H1 (cell line): ENCODE data around the gene WDFY4. TPM values are rescaled to one million over a fixed set of nuclear protein-coding genes. Genes with fewer than 3 reads are reported as not detected.

Source experiments
- CTCF ChIA-PET: fragments of 300-600 bp; sonication (Branson Sonifier 250); formaldehyde crosslinking; loops from one replicate; lab custom pipeline; 2021; ENCODE audit not compliant: partially characterized antibody; lab: Charles Lee
- POLR2A ChIA-PET: fragments of 300-600 bp; sonication (Branson Sonifier 250); formaldehyde crosslinking; loops from one replicate; lab custom pipeline; 2021; ENCODE audit warnings: inconsistent platforms; ENCODE audit not compliant: partially characterized antibody; lab: Charles Lee
- DNase-seq, 2 experiments: peaks; one replicate each; pipeline versions ENCODE4 v3.0.0 to v3.0.0-alpha.2; 2010 to 2022; ENCODE audit warnings: low spot score in 2 of 2, low read depth in 1 of 2, mixed read lengths in 1 of 2
- FAIRE-seq: peaks from 2 replicates; lab custom pipeline; 2011; peaks lifted over from hg19 to GRCh38; lab: Jason Lieb, UNC
- H2AFZ ChIP-seq: 2 replicates; pipeline ENCODE4 v1.8.1; 2012; ENCODE audit warnings: low read length, inconsistent platforms
- H2AK5ac ChIP-seq: 2 replicates; pipeline ENCODE4 v1.6.1; 2013; ENCODE audit warnings: low read depth, low read length
- H2BK120ac ChIP-seq: replicated peaks from 2 replicates; pipeline ENCODE3; 2013; ENCODE audit warnings: low read depth, low read length, inconsistent platforms
- H2BK12ac ChIP-seq: 2 replicates; pipeline ENCODE4 v1.6.1; 2013; ENCODE audit warnings: low read depth, low read length
- H2BK15ac ChIP-seq: 2 replicates; pipeline ENCODE4 v1.6.1; 2013; ENCODE audit warnings: low read length
- H2BK20ac ChIP-seq: 2 replicates; pipeline ENCODE4 v1.6.1; 2013; ENCODE audit warnings: low read length
- H2BK5ac ChIP-seq: 2 replicates; pipeline ENCODE4 v1.6.1; 2013; ENCODE audit warnings: low read depth, low read length
- H3K14ac ChIP-seq: 2 replicates; pipeline ENCODE4 v1.6.1; 2013; ENCODE audit warnings: inconsistent platforms; ENCODE audit not compliant: insufficient read length
- H3K18ac ChIP-seq: 2 replicates; pipeline ENCODE4 v1.6.1; 2013; ENCODE audit warnings: low read length; ENCODE audit errors: extremely low read depth
- H3K23ac ChIP-seq: 2 replicates; pipeline ENCODE4 v1.6.1; 2013; ENCODE audit warnings: inconsistent platforms; ENCODE audit not compliant: insufficient read length
- H3K23me2 ChIP-seq: 2 replicates; pipeline ENCODE4 v1.6.1; 2013; ENCODE audit warnings: low read depth, low read length
- H3K27ac ChIP-seq: 2 replicates; pipeline ENCODE4 v1.6.1; 2011; ENCODE audit warnings: low read depth, low read length, inconsistent platforms
- H3K27me3 ChIP-seq, 4 experiments: replicated peaks in 1 of 4; 1 replicate in 1 of 4; 2 replicates in 3 of 4; pipeline versions ENCODE4 v1.6.1 to v1.8.1; 2011 to 2013; ENCODE audit warnings: low read length in 3 of 4, mild to moderate bottlenecking in 3 of 4, inconsistent platforms in 2 of 4, mixed read lengths in 2 of 4, moderate library complexity in 1 of 4; ENCODE audit not compliant: control insufficient read depth in 3 of 4, insufficient read depth in 3 of 4; ENCODE audit errors: extremely low read depth in 1 of 4
- H3K36me3 ChIP-seq, 4 experiments: 2 replicates each; pipeline versions ENCODE4 v1.6.1 to v1.8.1; 2011 to 2013; ENCODE audit warnings: mild to moderate bottlenecking in 4 of 4, low read length in 3 of 4, moderate library complexity in 2 of 4, control low read depth in 1 of 4, inconsistent platforms in 1 of 4; ENCODE audit not compliant: insufficient read depth in 4 of 4, control insufficient read depth in 2 of 4
- H3K4ac ChIP-seq: replicated peaks from 2 replicates; pipeline ENCODE3; 2013; ENCODE audit warnings: low read length, low read depth, mixed read lengths, inconsistent platforms; ENCODE audit not compliant: insufficient read length
- H3K4me1 ChIP-seq, 4 experiments: replicated peaks in 1 of 4; 1 replicate in 1 of 4; 2 replicates in 3 of 4; pipeline versions ENCODE4 v1.6.1 to v1.8.1; 2011 to 2013; ENCODE audit warnings: low read length in 3 of 4, inconsistent platforms in 2 of 4, mixed read lengths in 1 of 4; ENCODE audit not compliant: insufficient read depth in 4 of 4, control insufficient read depth in 3 of 4
- H3K4me2 ChIP-seq, 2 experiments: 2 replicates each; pipeline versions ENCODE4 v1.6.1 to v1.8.1; 2011 to 2013; ENCODE audit warnings: low read depth in 2 of 2, low read length in 2 of 2, control low read depth in 1 of 2, inconsistent platforms in 1 of 2, mild to moderate bottlenecking in 1 of 2; ENCODE audit not compliant: insufficient read depth in 1 of 2
- H3K4me3 ChIP-seq, 4 experiments: fragments of 200-600, 300-600 bp in 1 of 4; sonication (generic), shearing (Covaris generic), sonication (Bioruptor Twin) in 1 of 4; 2 replicates each; pipeline versions ENCODE4 v1.5.1 to v1.8.1; 2011 to 2016; ENCODE audit warnings: low read length in 4 of 4, low read depth in 3 of 4, control low read depth in 2 of 4, inconsistent platforms in 2 of 4, mild to moderate bottlenecking in 2 of 4, mixed read lengths in 1 of 4, moderate library complexity in 1 of 4; ENCODE audit not compliant: insufficient read depth in 2 of 4; ENCODE audit errors: extremely low read depth in 1 of 4
- H3K56ac ChIP-seq: replicated peaks from 2 replicates; pipeline ENCODE3; 2013; ENCODE audit warnings: low read depth, mild to moderate bottlenecking, mixed read lengths, low read length, inconsistent platforms; ENCODE audit not compliant: insufficient read length
- H3K79me1 ChIP-seq: 2 replicates; pipeline ENCODE4 v1.6.1; 2013; ENCODE audit warnings: low read depth, low read length, control low read depth
- H3K79me2 ChIP-seq, 2 experiments: 2 replicates each; pipeline versions ENCODE4 v1.6.1 to v1.8.1; 2012 to 2013; ENCODE audit warnings: low read length in 2 of 2, mild to moderate bottlenecking in 2 of 2, inconsistent platforms in 1 of 2; ENCODE audit not compliant: insufficient read depth in 2 of 2, control insufficient read depth in 1 of 2
- H3K9ac ChIP-seq, 4 experiments: replicated peaks in 1 of 4; 1 replicate in 1 of 4; 2 replicates in 3 of 4; pipeline versions ENCODE4 v1.6.1 to v1.8.1; 2011 to 2013; ENCODE audit warnings: low read depth in 3 of 4, low read length in 3 of 4, control low read depth in 2 of 4, mild to moderate bottlenecking in 2 of 4, moderate library complexity in 2 of 4, inconsistent platforms in 1 of 4; ENCODE audit errors: extremely low read depth in 1 of 4
- H3K9me3 ChIP-seq, 2 experiments: 2 replicates each; pipeline versions ENCODE4 v1.6.1 to v1.8.1; 2012 to 2013; ENCODE audit warnings: mild to moderate bottlenecking in 2 of 2, moderate library complexity in 2 of 2, control low read depth in 1 of 2, inconsistent platforms in 1 of 2, low read depth in 1 of 2, low read length in 1 of 2, mixed read lengths in 1 of 2; ENCODE audit not compliant: insufficient read depth in 2 of 2
- H4K20me1 ChIP-seq, 2 experiments: replicated peaks in 1 of 2; 2 replicates each; pipeline versions ENCODE3 to v1.8.1; 2011 to 2013; ENCODE audit warnings: inconsistent platforms in 2 of 2, low read length in 2 of 2, mild to moderate bottlenecking in 1 of 2; ENCODE audit not compliant: insufficient read depth in 2 of 2, control insufficient read depth in 1 of 2
- H4K5ac ChIP-seq: 2 replicates; pipeline ENCODE4 v1.6.1; 2013; ENCODE audit warnings: low read length, low read depth, mixed read lengths, inconsistent platforms; ENCODE audit not compliant: insufficient read length
- H4K8ac ChIP-seq: 2 replicates; pipeline ENCODE4 v1.8.0; 2013; ENCODE audit warnings: mild to moderate bottlenecking, moderate library complexity, low read length, inconsistent platforms; ENCODE audit not compliant: insufficient read depth; ENCODE audit errors: extremely low read depth
- H4K91ac ChIP-seq: replicated peaks from 2 replicates; pipeline ENCODE3; 2013; ENCODE audit warnings: low read length, mixed read lengths, inconsistent platforms; ENCODE audit not compliant: insufficient read length
- ATF3 ChIP-seq: IDR thresholded peaks from 2 replicates; pipeline ENCODE4 v1.6.1; 2011; ENCODE audit warnings: low read depth, mild to moderate bottlenecking, low read length; ENCODE audit not compliant: insufficient read depth
- BRCA1 ChIP-seq: IDR thresholded peaks from 2 replicates; pipeline ENCODE4 v1.6.1; 2012; ENCODE audit warnings: low read depth, low read length, improper control_type of control experiment
- CBX5 ChIP-seq: fragments of 300-800, 300-1000 bp; sonication (generic); IDR thresholded peaks from 2 replicates; pipeline ENCODE4 v1.7.1; 2016; ENCODE audit warnings: antibody characterized with exemption, low read length, low read depth
- CBX8 ChIP-seq: fragments of 300-800, 300-1000 bp; sonication (generic); IDR thresholded peaks from 2 replicates; pipeline ENCODE4 v1.7.1; 2016; ENCODE audit warnings: low read depth, low read length, borderline replicate concordance
- CHD2 ChIP-seq: IDR thresholded peaks from 2 replicates; pipeline ENCODE4 v1.6.1; 2012; ENCODE audit warnings: low read length, improper control_type of control experiment
- FOSL1 ChIP-seq: IDR thresholded peaks from 2 replicates; pipeline ENCODE4 v1.6.1; 2011; ENCODE audit warnings: mild to moderate bottlenecking, low read depth, low read length, moderate library complexity; ENCODE audit not compliant: insufficient read depth
- KDM4A ChIP-seq: IDR thresholded peaks from one replicate; pipeline ENCODE4 v1.7.1; 2012; ENCODE audit warnings: low read depth, mild to moderate bottlenecking, moderate library complexity, low read length, inconsistent platforms; ENCODE audit not compliant: severe bottlenecking
- NRF1 ChIP-seq: IDR thresholded peaks from 2 replicates; pipeline ENCODE4 v1.6.1; 2011; ENCODE audit warnings: mild to moderate bottlenecking, low read depth, low read length, improper control_type of control experiment
- POLR2AphosphoS5 ChIP-seq: IDR thresholded peaks from 2 replicates; pipeline ENCODE4 v1.6.1; 2011; ENCODE audit warnings: low read depth, low read length
- RAD21 ChIP-seq, 2 experiments: IDR thresholded peaks in 1 of 2; conservative IDR thresholded peaks in 1 of 2; 2 replicates each; pipeline ENCODE4 v1.6.1; 2011; ENCODE audit warnings: low read depth in 2 of 2, low read length in 2 of 2, improper control_type of control experiment in 1 of 2, inconsistent platforms in 1 of 2, mild to moderate bottlenecking in 1 of 2, moderate library complexity in 1 of 2
- RBBP5 ChIP-seq: IDR thresholded peaks from 2 replicates; pipeline ENCODE4 v1.7.1; 2012; ENCODE audit warnings: low read depth, mild to moderate bottlenecking, inconsistent platforms, low read length, moderate library complexity, borderline replicate concordance
- SIN3A ChIP-seq, 2 experiments: IDR thresholded peaks in 1 of 2; conservative IDR thresholded peaks in 1 of 2; 2 replicates each; pipeline ENCODE4 v1.6.1; 2011 to 2012; ENCODE audit warnings: low read length in 2 of 2, improper control_type of control experiment in 1 of 2, low read depth in 1 of 2, mild to moderate bottlenecking in 1 of 2
- YY1 ChIP-seq: IDR thresholded peaks from 2 replicates; pipeline ENCODE4 v1.6.1; 2011; ENCODE audit warnings: low read depth, mild to moderate bottlenecking, low read length
- WGBS, 2 experiments: shearing (Covaris generic) in 1 of 2; methylation state at CpG; one replicate each; pipeline versions ENCODE4 v1.1.6 to v1.1.7; 2013 to 2015; ENCODE audit warnings: low lambda C conversion rate in 2 of 2, mixed read lengths in 2 of 2, inconsistent platforms in 1 of 2, low coverage in 1 of 2, missing lambda C conversion rate in 1 of 2; ENCODE audit not compliant: insufficient replicate concordance in 2 of 2, insufficient coverage in 1 of 2, insufficient read length in 1 of 2; ENCODE audit errors: extremely low coverage in 1 of 2, missing lambda C conversion rate in 1 of 2; 5-methylcytosine and 5-hydroxymethylcytosine counted together
- polyA plus RNA-seq, 7 experiments: library from polyadenylated mRNA; depleted of rRNA in 3 of 7; stranded (reverse) in 5 of 7; unstranded in 2 of 7; fragments of >200 nt in 5 of 7; fragments of 200-250 nt in 2 of 7; gene quantifications; 1 replicate in 5 of 7; 2 replicates in 1 of 7; 4 replicates in 1 of 7; pipeline versions ENCODE4 v1.2.1 to v1.2.3, GENCODE V29; 2011 to 2013; ENCODE audit warnings: missing spikeins in 2 of 7, mixed read lengths in 2 of 7
- total RNA-seq: library from RNA; stranded (reverse); fragmentation: NEBNext Ultra II Directional; extraction: Animal tissue kit (Norgen Biotek cat#: 25700); gene quantifications from 2 replicates; pipeline ENCODE4 v1.2.1, GENCODE V29; 2021

WDFY4 gene
- total and polyA plus RNA-seq, 2 of the 8 experiments (the other 6 are each of a cell fraction or from before 2014, with no cell fraction given): not detected

- POLR2A ChIA-PET: no interaction called here
- no peak overlapping the region for H3K27ac ChIP-seq
- H3K23ac ChIP-seq: no peak overlapping the region
- H4K20me1 ChIP-seq: peaks cover 0 to 1% of the 10 kb centered on the region in 2 experiments
- H4K91ac ChIP-seq: no peak overlapping the region
- no peak overlapping the region for H2BK120ac ChIP-seq
- no peak overlapping the region for H2BK20ac ChIP-seq
- no peak overlapping the region for H3K56ac ChIP-seq
- H3K27me3 ChIP-seq: no peaks in the 10 kb centered on the region; a peak in 1 of 7 replicates
- DNase-seq: no peak
- H2BK15ac ChIP-seq: no peak overlapping the region
- no peak overlapping the region for H2AK5ac ChIP-seq
- H3K79me2 ChIP-seq: no peaks in the 10 kb centered on the region
- no peaks in the 10 kb centered on the region for H3K36me3 ChIP-seq
- no peaks in the 10 kb centered on the region for H3K79me1 ChIP-seq
- no peak overlapping the region for H4K5ac ChIP-seq
- no peak overlapping the region for H3K4me3 ChIP-seq
- no peaks in the 10 kb centered on the region; a peak in 1 of 7 replicates for H3K4me1 ChIP-seq
- no peak overlapping the region for H3K14ac ChIP-seq
- CTCF ChIA-PET: interaction anchor here (0.8 to 2.0 kb wide), 2 partner anchors 13 to 23 kb away, joined by 4 to 5 read pairs; no protein-coding TSS in a partner anchor
- no peak overlapping the region for H3K18ac ChIP-seq
- no peak overlapping the region for H2AFZ ChIP-seq
- no peak overlapping the region for H3K4ac ChIP-seq
- no peak overlapping the region for H2BK12ac ChIP-seq
- no peaks in the 10 kb centered on the region for H3K9me3 ChIP-seq
- H3K23me2 ChIP-seq: no peaks in the 10 kb centered on the region
- 69% methylated on average over 2 of the region's 2 CpGs; no CpG with 5 or more reads in 1 of the 2 experiments for WGBS, 2 experiments
- no peak overlapping the region for H4K8ac ChIP-seq
- no peak overlapping the region for H3K9ac ChIP-seq
- no peak overlapping the region for H2BK5ac ChIP-seq
- no peak overlapping the region for H3K4me2 ChIP-seq
- FAIRE-seq: no peak
- no peak for TF ChIP-seq RBBP5
- TF ChIP-seq KDM4A: no peak
- TF ChIP-seq FOSL1: no peak
- no peak for TF ChIP-seq YY1
- TF ChIP-seq ATF3: no peak
- TF ChIP-seq CHD2: no peak
- no peak for TF ChIP-seq NRF1
- TF ChIP-seq RAD21 (IDR thresholded peaks at IDR 0.05 in 1 of 2, conservative IDR thresholded peaks at IDR 0.05 in 1 of 2; ENCODE audit: low read depth in 2 of 2, low read length in 2 of 2): no peak
- TF ChIP-seq SIN3A (conservative IDR thresholded peaks at IDR 0.05 in 1 of 2, IDR thresholded peaks at IDR 0.05 in 1 of 2; ENCODE audit: low read depth in 1 of 2, low read length in 2 of 2): no peak
- TF ChIP-seq POLR2AphosphoS5: no peak
- TF ChIP-seq BRCA1: no peak
- TF ChIP-seq CBX8: no peak
- no peak for TF ChIP-seq CBX5
These were observed 253.6 kb downstream of the WDFY4 start for GRCh38 chr10:48938281-48938680.
